HepG2 (cell line): ENCODE measurements around the gene ALB. TPM values are rescaled to one million over a fixed set of nuclear protein-coding genes. Genes with fewer than 3 reads are reported as not detected.
A peak's percentile ranks its signal among the peaks of the same experiment; 100 is the strongest.

ENCODE experiments used
- ARID2 ChIP-seq: sonication (generic); formaldehyde crosslinking; IDR thresholded peaks from 2 replicates; pipeline ENCODE4 v1.8.1; 2022; ENCODE audit warnings: mild to moderate bottlenecking, missing genetic modification reagents, borderline replicate concordance
- BRF2 ChIP-seq: sonication (generic); formaldehyde crosslinking; IDR thresholded peaks from 2 replicates; pipeline ENCODE4 v1.8.1; 2022; ENCODE audit warnings: mild to moderate bottlenecking, missing genetic modification reagents
- CENPX ChIP-seq: sonication (generic); formaldehyde crosslinking; IDR thresholded peaks from 2 replicates; pipeline ENCODE4 v1.9.0; 2021; ENCODE audit warnings: mild to moderate bottlenecking, missing genetic modification reagents, moderate library complexity
- DMTF1 ChIP-seq: sonication (generic); formaldehyde crosslinking; IDR thresholded peaks from 2 replicates; pipeline ENCODE4 v1.4.0; 2020; ENCODE audit warnings: mild to moderate bottlenecking, missing genetic modification reagents
- KAT7 ChIP-seq: IDR thresholded peaks from 2 replicates; pipeline ENCODE4 v1.6.1; 2018; ENCODE audit warnings: borderline replicate concordance, missing compliant biosample characterization
- LBX2 ChIP-seq: sonication (generic); formaldehyde crosslinking; IDR thresholded peaks from 2 replicates; pipeline ENCODE4 v1.5.0; 2020; ENCODE audit warnings: missing genetic modification reagents, mild to moderate bottlenecking, borderline replicate concordance
- MATR3 ChIP-seq: sonication (generic); formaldehyde crosslinking; IDR thresholded peaks from 2 replicates; pipeline ENCODE4 v1.4.0; 2020; ENCODE audit warnings: missing genetic modification reagents
- MTA3 ChIP-seq: sonication (generic); formaldehyde crosslinking; IDR thresholded peaks from 2 replicates; pipeline ENCODE4 v1.4.0; 2020; ENCODE audit warnings: missing genetic modification reagents
- NFIC ChIP-seq: IDR thresholded peaks from 2 replicates; pipeline ENCODE4 v1.6.1; 2012; ENCODE audit warnings: mild to moderate bottlenecking, low read length, inconsistent platforms
- PAF1 ChIP-seq: IDR thresholded peaks from 2 replicates; pipeline ENCODE4 v1.6.1; 2016; ENCODE audit warnings: missing genetic modification reagents, missing compliant biosample characterization
- PPARG ChIP-seq: conservative IDR thresholded peaks from 2 replicates; pipeline ENCODE4 v1.6.1; 2016; ENCODE audit warnings: missing biosample characterization, missing genetic modification reagents
- RBM22 ChIP-seq: fragments of 200-400 bp; formaldehyde crosslinking; optimal IDR thresholded peaks from 2 replicates; pipeline ENCODE3; 2017; ENCODE audit warnings: mild to moderate bottlenecking, low read length, moderate library complexity
- polyA plus RNA-seq, 8 experiments: library from polyadenylated mRNA; depleted of rRNA in 3 of 8; stranded (reverse) in 7 of 8; unstranded in 1 of 8; fragments of >200 nt; fragmentation: Illumina TruSeq in 4 of 8; extraction: Trizol in 4 of 8; gene quantifications; 2 replicates each; pipeline versions ENCODE4 v1.2.1 to v1.2.3, GENCODE V29; 2011 to 2016; ENCODE audit warnings: low read depth in 4 of 8, missing spikeins in 1 of 8, mixed read lengths in 1 of 8; ENCODE audit not compliant: insufficient read depth in 1 of 8
- total RNA-seq, 5 experiments: library from RNA; depleted of rRNA; stranded (reverse); fragments of >200 nt; fragmentation: Illumina TruSeq; extraction: Trizol; gene quantifications; 2 replicates each; pipeline ENCODE4 v1.2.3, GENCODE V29; 2016; ENCODE audit warnings: low read depth in 1 of 5

ALB gene
- total and polyA plus RNA-seq, 2 of the 13 experiments (the other 11 are each of a cell fraction or from before 2014, with no cell fraction given), result 22,259 to 22,625 TPM

GRCh38 chr4:73409978-73410548, 6.0 kb downstream of the ALB start (continued):
- TF ChIP-seq LBX2 (CRISPR knock-in tag) (no peak), PAF1 (peak; percentile 82; the same call in 1 of the 2 replicates), KAT7 (CRISPR knock-in tag) (0 out of 2 replicates have a peak, but pooled peaks have one; percentile 48), MATR3 (CRISPR knock-in tag) (no peak), RBM22 (peak; percentile 57), DMTF1 (CRISPR knock-in tag) (no peak), ARID2 (CRISPR knock-in tag) (no peak), BRF2 (CRISPR knock-in tag) (peak; percentile 12; the same call in 1 of the 2 replicates), MTA3 (no peak), NFIC (peak; percentile 26; the same call in 1 of the 2 replicates), CENPX (no peak), PPARG (0 out of 2 replicates have a peak, but pooled peaks have one; percentile 22)
